K562 (cell line): Measurements from ENCODE around the gene SACM1L. TPM values are rescaled to one million over a fixed set of nuclear protein-coding genes. Genes with fewer than 3 reads are reported as not detected.
"Not testable (repeated sequence)": the region's sequence is repeated elsewhere in the genome, so short reads cannot be mapped to it uniquely, and the experiment has no call there.

Source experiments
- ATAC-seq: fragments of 200-7000 bp; cut with Tn5 transposase; 3 replicates; pipeline ENCODE4 v1.9.1; 2020; ENCODE audit warnings: moderate library complexity
- BruUV-seq: library from RNA; stranded (reverse); fragments of 400-500 nt; replicated peaks from 2 replicates; lab custom pipeline; 2021; lab: Mats Ljungman, UMichigan
- CTCF ChIA-PET: fragments of 300-600 bp; formaldehyde crosslinking; extraction: SDS; loops from one replicate; lab custom pipeline; 2021; ENCODE audit warnings: low intra/inter-chr PET ratio; lab: Yijun Ruan, JAX
- POLR2A ChIA-PET: fragments of 300-600, 350-650 bp; sonication (Branson Sonifier 250); formaldehyde crosslinking; extraction: SDS; loops from one replicate; lab custom pipeline; 2021; ENCODE audit warnings: antibody characterized with exemption, inconsistent platforms; lab: Yijun Ruan, JAX
- DNase-seq, 4 experiments: peaks; one replicate each; pipeline versions ENCODE4 v3.0.0 to v3.0.0-alpha.2; 2011 to 2018; ENCODE audit warnings: low spot score in 3 of 4, mixed read lengths in 3 of 4; ENCODE audit errors: extremely low read depth in 1 of 4
- FAIRE-seq: peaks from 2 replicates; lab custom pipeline; 2011; peaks lifted over from hg19 to GRCh38; lab: Jason Lieb, UNC
- H2AFZ ChIP-seq: 2 replicates; pipeline ENCODE4 v1.6.0; 2011; ENCODE audit warnings: low read depth, low read length, control low read depth, inconsistent platforms
- H3K27ac ChIP-seq: fragments of 200-600 bp; 3 replicates; pipeline ENCODE4 v1.8.0; 2011; ENCODE audit warnings: low read depth, mild to moderate bottlenecking, control low read depth, inconsistent platforms, low read length, moderate library complexity, mixed read lengths; ENCODE audit errors: extremely low read depth
- H3K27me3 ChIP-seq, 2 experiments: fragments of 300-600 bp in 1 of 2; 2 replicates in 1 of 2; 3 replicates in 1 of 2; pipeline versions ENCODE4 v1.6.0 to v1.8.0; 2011; ENCODE audit warnings: inconsistent platforms in 2 of 2, low read length in 2 of 2, mild to moderate bottlenecking in 1 of 2, mixed read lengths in 1 of 2, moderate library complexity in 1 of 2; ENCODE audit not compliant: control insufficient read depth in 2 of 2, insufficient read depth in 2 of 2
- H3K36me3 ChIP-seq: fragments of 300-600 bp; 3 replicates; pipeline ENCODE4 v1.8.0; 2011; ENCODE audit warnings: mild to moderate bottlenecking, low read length, inconsistent platforms; ENCODE audit not compliant: control insufficient read depth, insufficient read depth
- H3K4me1 ChIP-seq, 2 experiments: fragments of 200-600 bp in 1 of 2; replicated peaks in 1 of 2; 2 replicates in 1 of 2; 3 replicates in 1 of 2; pipeline versions ENCODE4 v1.5.1 to v1.8.0; 2011; ENCODE audit warnings: inconsistent platforms in 2 of 2, low read length in 2 of 2, mild to moderate bottlenecking in 1 of 2, mixed read lengths in 1 of 2, moderate library complexity in 1 of 2; ENCODE audit not compliant: control insufficient read depth in 2 of 2, insufficient read depth in 2 of 2
- H3K4me2 ChIP-seq: 2 replicates; pipeline ENCODE4 v1.6.1; 2011; ENCODE audit warnings: low read length, control low read depth, inconsistent platforms, mixed read lengths; ENCODE audit not compliant: insufficient read depth
- H3K4me3 ChIP-seq: fragments of 200-600 bp; sonication (generic), shearing (Covaris generic); 2 replicates; pipeline ENCODE4 v1.5.1; 2016; ENCODE audit warnings: control low read depth, inconsistent platforms
- H3K79me2 ChIP-seq: fragments of 200-600 bp; 3 replicates; pipeline ENCODE4 v1.8.0; 2011; ENCODE audit warnings: low read length, inconsistent platforms; ENCODE audit not compliant: control insufficient read depth, insufficient read depth
- H3K9ac ChIP-seq, 2 experiments: 2 replicates each; pipeline versions ENCODE4 v1.6.0 to v1.6.1; 2011; ENCODE audit warnings: low read depth in 2 of 2, low read length in 2 of 2, control low read depth in 1 of 2, inconsistent platforms in 1 of 2, mild to moderate bottlenecking in 1 of 2, mixed read lengths in 1 of 2; ENCODE audit not compliant: insufficient read depth in 1 of 2
- H3K9me1 ChIP-seq: one replicate; pipeline ENCODE4 v1.6.0; 2011; ENCODE audit warnings: inconsistent platforms, mild to moderate bottlenecking, low read length, moderate library complexity; ENCODE audit not compliant: control insufficient read depth, insufficient read depth
- H3K9me3 ChIP-seq: replicated peaks from 2 replicates; pipeline ENCODE4 v1.5.1; 2011; ENCODE audit warnings: low read depth, low read length, inconsistent platforms; ENCODE audit not compliant: control insufficient read depth, insufficient read depth
- H4K20me1 ChIP-seq: replicated peaks from 2 replicates; pipeline ENCODE4 v1.6.1; 2011; ENCODE audit warnings: low read length, inconsistent platforms, mixed read lengths; ENCODE audit not compliant: control insufficient read depth, insufficient read depth
- FOS ChIP-seq: IDR thresholded peaks from 3 replicates; pipeline ENCODE4 v1.6.1; 2011; ENCODE audit not compliant: insufficient read length; ENCODE audit errors: extremely low read depth
- MECOM ChIP-seq: fragments of 250-450 bp; sonication (Bioruptor Pico); IDR thresholded peaks from 2 replicates; pipeline ENCODE4 v1.8.0; 2022; ENCODE audit warnings: inconsistent platforms
- NBN ChIP-seq: fragments of 450-650 bp; IDR thresholded peaks from 2 replicates; pipeline ENCODE4 v1.6.1; 2016; ENCODE audit warnings: low read depth, mild to moderate bottlenecking
- NR4A1 ChIP-seq, 2 experiments: fragments of 250-450 bp in 1 of 2; fragments of 450-650 bp in 1 of 2; sonication (Bioruptor Pico) in 1 of 2; IDR thresholded peaks; 2 replicates each; pipeline versions ENCODE4 v1.4.0 to v1.6.1; 2016 to 2020; ENCODE audit warnings: mild to moderate bottlenecking in 2 of 2, missing compliant biosample characterization in 1 of 2, missing genetic modification characterization in 1 of 2, moderate library complexity in 1 of 2
- RBM22 ChIP-seq: fragments of 200-400 bp; formaldehyde crosslinking; IDR thresholded peaks from 2 replicates; pipeline ENCODE4 v1.6.1; 2018; ENCODE audit warnings: low read length, low read depth; ENCODE audit not compliant: poor library complexity, severe bottlenecking
- ZNF589 ChIP-seq: fragments of 200-800 bp; sonication (Bioruptor generic); IDR thresholded peaks from 2 replicates; pipeline ENCODE4 v1.6.1; 2016; ENCODE audit warnings: low read depth, missing genetic modification characterization, missing compliant biosample characterization
- WGBS: fragments of 100-300 bp; shearing (Covaris generic); methylation state at CpG from one replicate; pipeline ENCODE4 v1.1.6; 2016; ENCODE audit warnings: low coverage, mixed read lengths; ENCODE audit not compliant: insufficient coverage; ENCODE audit errors: missing lambda C conversion rate; 5-methylcytosine and 5-hydroxymethylcytosine counted together
- in situ Hi-C: fragments of 300-500 bp; cut with MboI; formaldehyde crosslinking; loops from 4 replicates; pipeline ENCODE4 v1.15.0; 2018; ENCODE audit warnings: inconsistent platforms, mixed read lengths
- intact Hi-C: fragments of 100-400 bp; cut with micrococcal nuclease; formaldehyde crosslinking; loops from 2 replicates; pipeline ENCODE4 v1.14.2; 2022
- polyA plus RNA-seq, 8 experiments: library from polyadenylated mRNA; depleted of rRNA in 4 of 8; stranded (reverse) in 5 of 8; unstranded in 3 of 8; fragments of >200 nt; fragmentation: Nextera tagmentation in 2 of 8; fragmentation: Illumina TruSeq in 1 of 8; extraction: Ambion mirVana in 2 of 8; extraction: Trizol in 1 of 8; gene quantifications; 2 replicates each; pipeline versions ENCODE4 v1.2.1 to v1.2.3, GENCODE V29; 2011 to 2014; ENCODE audit warnings: inconsistent platforms in 1 of 8, missing spikeins in 1 of 8
- total RNA-seq, 7 experiments: library from RNA; depleted of rRNA in 6 of 7; stranded (reverse); fragments of >200 nt in 6 of 7; fragmentation: Illumina TruSeq in 2 of 7; extraction: Trizol in 2 of 7; gene quantifications; 2 replicates each; pipeline versions ENCODE4 v1.2.1 to v1.2.3, GENCODE V29; 2011 to 2021; ENCODE audit warnings: low replicate concordance in 1 of 7
- TF ChIP-seq, protein P1 (sequence below): sonication (generic); formaldehyde crosslinking; IDR thresholded peaks from 2 replicates; pipeline ENCODE4 v1.8.0; 2023; ENCODE audit warnings: mild to moderate bottlenecking, missing genetic modification reagents

SACM1L gene
- total and polyA plus RNA-seq, 9 of the 15 experiments (the other 6 are each of a cell fraction or from before 2014, with no cell fraction given): 25.7 to 67.2 (median 40.3) TPM

DNA sequence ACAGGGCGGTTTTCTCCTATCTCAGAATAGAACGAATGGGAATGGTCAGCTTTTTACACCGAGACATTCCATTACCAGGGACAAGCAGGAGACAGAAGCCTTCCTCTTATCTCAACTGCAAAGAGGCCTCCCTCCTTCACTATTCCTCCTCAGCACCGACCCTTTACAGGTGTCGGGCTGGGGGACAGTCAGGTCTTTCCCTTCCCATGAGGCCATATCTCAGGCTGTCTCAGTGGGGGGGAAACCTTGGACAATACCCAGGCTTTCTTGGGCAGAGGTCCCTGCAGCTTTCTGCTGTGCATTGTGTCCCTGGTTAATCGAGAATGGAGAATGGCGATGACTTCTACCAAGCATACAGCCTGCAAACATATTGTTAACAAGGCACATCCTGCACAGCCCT is 67.9 kb downstream of the SACM1L start:
- H3K79me2 ChIP-seq, H3K9ac ChIP-seq, BruUV-seq, CTCF ChIA-PET, H3K4me1 ChIP-seq, H4K20me1 ChIP-seq, H3K9me1 ChIP-seq, H2AFZ ChIP-seq, H3K9me3 ChIP-seq, H3K4me3 ChIP-seq, FAIRE-seq, H3K4me2 ChIP-seq, ATAC-seq, H3K27ac ChIP-seq, intact Hi-C loops, H3K36me3 ChIP-seq, DNase-seq: not testable (repeated sequence)
- POLR2A ChIA-PET: interaction anchor here (0.7 kb wide), 1 partner anchor 22 kb away, joined by 5 read pairs; no protein-coding TSS in a partner anchor
- in situ Hi-C loops: loop anchor here (10.0 kb wide), 1 partner anchor 318 kb away; no protein-coding TSS in a partner anchor
- WGBS: 3% methylated on average over 5 of the region's 7 CpGs
- peaks cover 30 to 66% of the 10 kb centered on the region in 2 experiments for H3K27me3 ChIP-seq

DNA sequence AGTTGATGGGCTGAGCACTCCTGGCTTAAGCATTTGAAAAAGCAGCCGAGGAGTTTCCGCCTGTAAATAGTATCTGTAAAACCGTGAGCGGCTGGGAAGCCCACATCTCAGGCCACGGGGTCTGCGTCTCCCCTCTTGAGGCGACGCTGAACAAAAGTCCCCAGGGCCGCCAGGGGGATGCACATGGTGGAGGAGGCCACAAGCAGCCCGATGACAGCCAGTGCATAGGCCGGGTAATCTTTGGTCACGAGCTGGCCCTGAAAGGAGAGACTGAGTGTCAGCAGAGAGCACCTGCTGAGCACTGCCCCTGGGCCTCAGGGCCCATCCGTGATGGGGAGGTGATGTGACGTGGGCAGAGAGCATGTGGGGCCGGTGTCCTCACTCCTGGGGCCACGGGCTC is 69.7 kb downstream of the SACM1L start:
- Histone ChIP-seq H3K4me3 (no peak overlapping the region), H4K20me1 (no peaks in the 10 kb centered on the region), H3K36me3 (no peaks in the 10 kb centered on the region), H3K4me1 (peaks cover 0 to 8% of the 10 kb centered on the region in 2 experiments; a peak in 3 of 5 replicates), H3K9me3 (no peaks in the 10 kb centered on the region), H3K27ac (no peak overlapping the region), H3K4me2 (no peak overlapping the region), H3K27me3 (peaks cover 34 to 69% of the 10 kb centered on the region in 2 experiments), H3K79me2 (no peaks in the 10 kb centered on the region), H2AFZ (no peak overlapping the region), H3K9ac (peak overlapping the region in 1 of 2 experiments; percentile 61; a peak in 1 of 4 replicates), H3K9me1 (no peaks in the 10 kb centered on the region)
- intact Hi-C loops: no loop called here
- no peak for DNase-seq
- 4% methylated on average over 16 of the region's 16 CpGs for WGBS
- in situ Hi-C loops: loop anchor here (10.0 kb wide), 1 partner anchor 316 kb away; no protein-coding TSS in a partner anchor
- BruUV-seq: no TSS peak
- no peak for FAIRE-seq
- POLR2A ChIA-PET: interaction anchor here (0.6 to 1.2 kb wide), 2 partner anchors 14 to 323 kb away, joined by 3 read pairs; no protein-coding TSS in a partner anchor
- no peak for ATAC-seq
- CTCF ChIA-PET: interaction anchor here (0.6 kb wide), 1 partner anchor 248 kb away, joined by 3 read pairs; no protein-coding TSS in a partner anchor
- TF ChIP-seq NBN (no peak), MECOM (CRISPR knock-in tag) (no peak), ZNF589 (CRISPR knock-in tag) (no peak), FOS (no peak), RBM22 (no peak), NR4A1 (CRISPR knock-in tag; IDR thresholded peaks at IDR 0.05) (no peak), NR4A1 (tag; IDR thresholded peaks at IDR 0.05) (no peak)
- TF ChIP-seq, protein P1, sequence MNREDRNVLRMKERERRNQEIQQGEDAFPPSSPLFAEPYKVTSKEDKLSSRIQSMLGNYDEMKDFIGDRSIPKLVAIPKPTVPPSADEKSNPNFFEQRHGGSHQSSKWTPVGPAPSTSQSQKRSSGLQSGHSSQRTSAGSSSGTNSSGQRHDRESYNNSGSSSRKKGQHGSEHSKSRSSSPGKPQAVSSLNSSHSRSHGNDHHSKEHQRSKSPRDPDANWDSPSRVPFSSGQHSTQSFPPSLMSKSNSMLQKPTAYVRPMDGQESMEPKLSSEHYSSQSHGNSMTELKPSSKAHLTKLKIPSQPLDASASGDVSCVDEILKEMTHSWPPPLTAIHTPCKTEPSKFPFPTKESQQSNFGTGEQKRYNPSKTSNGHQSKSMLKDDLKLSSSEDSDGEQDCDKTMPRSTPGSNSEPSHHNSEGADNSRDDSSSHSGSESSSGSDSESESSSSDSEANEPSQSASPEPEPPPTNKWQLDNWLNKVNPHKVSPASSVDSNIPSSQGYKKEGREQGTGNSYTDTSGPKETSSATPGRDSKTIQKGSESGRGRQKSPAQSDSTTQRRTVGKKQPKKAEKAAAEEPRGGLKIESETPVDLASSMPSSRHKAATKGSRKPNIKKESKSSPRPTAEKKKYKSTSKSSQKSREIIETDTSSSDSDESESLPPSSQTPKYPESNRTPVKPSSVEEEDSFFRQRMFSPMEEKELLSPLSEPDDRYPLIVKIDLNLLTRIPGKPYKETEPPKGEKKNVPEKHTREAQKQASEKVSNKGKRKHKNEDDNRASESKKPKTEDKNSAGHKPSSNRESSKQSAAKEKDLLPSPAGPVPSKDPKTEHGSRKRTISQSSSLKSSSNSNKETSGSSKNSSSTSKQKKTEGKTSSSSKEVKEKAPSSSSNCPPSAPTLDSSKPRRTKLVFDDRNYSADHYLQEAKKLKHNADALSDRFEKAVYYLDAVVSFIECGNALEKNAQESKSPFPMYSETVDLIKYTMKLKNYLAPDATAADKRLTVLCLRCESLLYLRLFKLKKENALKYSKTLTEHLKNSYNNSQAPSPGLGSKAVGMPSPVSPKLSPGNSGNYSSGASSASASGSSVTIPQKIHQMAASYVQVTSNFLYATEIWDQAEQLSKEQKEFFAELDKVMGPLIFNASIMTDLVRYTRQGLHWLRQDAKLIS: no peak
